K562 (cell line): ENCODE results near the gene MTHFS. TPM values are rescaled to one million over a fixed set of nuclear protein-coding genes. Genes with fewer than 3 reads are reported as not detected.

Experiments
- BRCA1 ChIP-seq, 2 experiments: fragments of 450-650 bp in 1 of 2; sonication (generic) in 1 of 2; formaldehyde crosslinking in 1 of 2; IDR thresholded peaks; 2 replicates each; pipeline versions ENCODE4 v1.5.0 to v1.6.1; 2017 to 2020; ENCODE audit warnings: mild to moderate bottlenecking in 1 of 2, missing genetic modification reagents in 1 of 2
- FOXJ3 ChIP-seq: sonication (generic); formaldehyde crosslinking; IDR thresholded peaks from 2 replicates; pipeline ENCODE4 v1.4.0; 2020; ENCODE audit warnings: mild to moderate bottlenecking, missing genetic modification reagents
- FOXM1 ChIP-seq, 2 experiments: fragments of 450-650 bp in 1 of 2; sonication (generic) in 1 of 2; formaldehyde crosslinking in 1 of 2; IDR thresholded peaks; 2 replicates each; pipeline versions ENCODE4 v1.6.1 to v1.9.0; 2017 to 2022; ENCODE audit warnings: low read depth in 2 of 2, mild to moderate bottlenecking in 2 of 2, missing genetic modification reagents in 1 of 2, moderate library complexity in 1 of 2
- HDAC8 ChIP-seq: fragments of 450-650 bp; IDR thresholded peaks from 2 replicates; pipeline ENCODE4 v1.6.1; 2016; ENCODE audit warnings: mild to moderate bottlenecking, missing genetic modification characterization, moderate library complexity, missing compliant biosample characterization
- HNRNPL ChIP-seq: fragments of 200-400 bp; formaldehyde crosslinking; IDR thresholded peaks from 2 replicates; pipeline ENCODE4 v1.6.1; 2017; ENCODE audit warnings: low read depth, mild to moderate bottlenecking, low read length
- NCOA1 ChIP-seq: fragments of 450-650 bp; IDR thresholded peaks from 2 replicates; pipeline ENCODE4 v1.6.1; 2016; ENCODE audit warnings: low read depth
- SMARCA4 ChIP-seq: fragments of 450-650 bp; IDR thresholded peaks from 2 replicates; pipeline ENCODE4 v1.6.1; 2016
- SRSF1 ChIP-seq: fragments of 200-400 bp; formaldehyde crosslinking; IDR thresholded peaks from 2 replicates; pipeline ENCODE4 v1.6.1; 2017; ENCODE audit warnings: mild to moderate bottlenecking, low read depth, low read length, moderate library complexity
- ZC3H8 ChIP-seq: fragments of 450-650 bp; IDR thresholded peaks from 2 replicates; pipeline ENCODE4 v1.6.1; 2017
- ZNF146 ChIP-seq: IDR thresholded peaks from one replicate; pipeline ENCODE4 v1.6.1; 2018; ENCODE audit warnings: missing compliant biosample characterization; ENCODE audit not compliant: unreplicated experiment
- polyA plus RNA-seq, 8 experiments: library from polyadenylated mRNA; depleted of rRNA in 4 of 8; stranded (reverse) in 5 of 8; unstranded in 3 of 8; fragments of >200 nt; fragmentation: Nextera tagmentation in 2 of 8; fragmentation: Illumina TruSeq in 1 of 8; extraction: Ambion mirVana in 2 of 8; extraction: Trizol in 1 of 8; gene quantifications; 2 replicates each; pipeline versions ENCODE4 v1.2.1 to v1.2.3, GENCODE V29; 2011 to 2014; ENCODE audit warnings: inconsistent platforms in 1 of 8, missing spikeins in 1 of 8
- total RNA-seq, 7 experiments: library from RNA; depleted of rRNA in 6 of 7; stranded (reverse); fragments of >200 nt in 6 of 7; fragmentation: Illumina TruSeq in 2 of 7; extraction: Trizol in 2 of 7; gene quantifications; 2 replicates each; pipeline versions ENCODE4 v1.2.1 to v1.2.3, GENCODE V29; 2011 to 2021; ENCODE audit warnings: low replicate concordance in 1 of 7
- TF ChIP-seq, protein P1 (sequence below): IDR thresholded peaks from 3 replicates; pipeline ENCODE4 v1.6.1; 2011; ENCODE audit warnings: borderline replicate concordance, mild to moderate bottlenecking, moderate library complexity; ENCODE audit not compliant: insufficient read length; ENCODE audit errors: extremely low read depth
- TF ChIP-seq, protein P2 (sequence below): IDR thresholded peaks from 2 replicates; pipeline ENCODE4 v1.6.1; 2011; ENCODE audit warnings: borderline replicate concordance, low read depth, mild to moderate bottlenecking, moderate library complexity, low read length; ENCODE audit not compliant: insufficient read depth, poor library complexity, severe bottlenecking
- TF ChIP-seq, protein P3 (sequence below): sonication (generic); formaldehyde crosslinking; IDR thresholded peaks from 2 replicates; pipeline ENCODE4 v1.8.1; 2023; ENCODE audit warnings: mild to moderate bottlenecking, missing genetic modification reagents, moderate library complexity
- TF ChIP-seq, protein P4 (sequence below), 2 experiments: fragments of 450-650 bp in 1 of 2; IDR thresholded peaks; 2 replicates each; pipeline ENCODE4 v1.6.1; 2011 to 2017; ENCODE audit warnings: low read depth in 2 of 2, antibody characterized with exemption in 1 of 2, borderline replicate concordance in 1 of 2, low read length in 1 of 2, mild to moderate bottlenecking in 1 of 2, mixed read lengths in 1 of 2; ENCODE audit not compliant: control insufficient read depth in 1 of 2
- TF ChIP-seq, protein P5 (sequence below): IDR thresholded peaks from 3 replicates; pipeline ENCODE4 v1.6.1; 2011; ENCODE audit warnings: borderline replicate concordance, mild to moderate bottlenecking; ENCODE audit not compliant: insufficient read length, insufficient read depth

Gene MTHFS
- total and polyA plus RNA-seq, 9 of the 15 experiments (the other 6 are each of a cell fraction or from before 2014, with no cell fraction given): 17.8 to 79.3 (median 41.7) TPM

DNA sequence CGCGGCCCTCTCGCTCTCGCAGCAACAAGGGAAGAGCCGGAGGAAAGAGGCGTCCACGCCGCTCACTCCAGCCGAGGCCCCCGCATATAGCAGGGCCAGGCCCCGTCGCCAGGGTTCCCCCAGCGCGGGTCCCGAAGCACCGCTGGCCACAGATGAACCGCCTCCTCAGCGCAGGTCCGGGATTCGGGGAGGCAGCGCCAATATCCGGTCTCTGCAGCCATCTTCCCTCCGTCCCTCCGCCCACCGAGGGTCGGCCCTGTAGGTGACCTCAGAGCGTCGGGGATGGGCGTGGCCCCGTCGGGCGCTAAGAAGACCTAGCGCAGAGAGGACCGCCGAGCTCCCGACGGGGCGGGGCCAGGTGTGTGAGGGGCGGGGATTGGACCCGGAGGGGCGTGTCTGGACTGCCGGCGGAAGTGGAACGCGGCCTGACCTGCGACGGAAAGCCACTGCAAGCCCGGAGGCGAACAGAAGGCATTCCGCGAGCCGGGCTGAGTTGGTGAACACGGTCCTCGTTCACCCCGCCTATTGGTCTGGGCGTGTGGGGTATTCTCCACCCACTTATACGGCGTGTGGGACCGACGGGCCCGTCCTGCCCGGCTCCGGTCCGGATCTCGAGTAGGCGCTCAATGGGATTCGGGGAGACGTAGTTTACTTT is 26.8 kb upstream of the MTHFS start (continued):
- TF ChIP-seq, protein P1, sequence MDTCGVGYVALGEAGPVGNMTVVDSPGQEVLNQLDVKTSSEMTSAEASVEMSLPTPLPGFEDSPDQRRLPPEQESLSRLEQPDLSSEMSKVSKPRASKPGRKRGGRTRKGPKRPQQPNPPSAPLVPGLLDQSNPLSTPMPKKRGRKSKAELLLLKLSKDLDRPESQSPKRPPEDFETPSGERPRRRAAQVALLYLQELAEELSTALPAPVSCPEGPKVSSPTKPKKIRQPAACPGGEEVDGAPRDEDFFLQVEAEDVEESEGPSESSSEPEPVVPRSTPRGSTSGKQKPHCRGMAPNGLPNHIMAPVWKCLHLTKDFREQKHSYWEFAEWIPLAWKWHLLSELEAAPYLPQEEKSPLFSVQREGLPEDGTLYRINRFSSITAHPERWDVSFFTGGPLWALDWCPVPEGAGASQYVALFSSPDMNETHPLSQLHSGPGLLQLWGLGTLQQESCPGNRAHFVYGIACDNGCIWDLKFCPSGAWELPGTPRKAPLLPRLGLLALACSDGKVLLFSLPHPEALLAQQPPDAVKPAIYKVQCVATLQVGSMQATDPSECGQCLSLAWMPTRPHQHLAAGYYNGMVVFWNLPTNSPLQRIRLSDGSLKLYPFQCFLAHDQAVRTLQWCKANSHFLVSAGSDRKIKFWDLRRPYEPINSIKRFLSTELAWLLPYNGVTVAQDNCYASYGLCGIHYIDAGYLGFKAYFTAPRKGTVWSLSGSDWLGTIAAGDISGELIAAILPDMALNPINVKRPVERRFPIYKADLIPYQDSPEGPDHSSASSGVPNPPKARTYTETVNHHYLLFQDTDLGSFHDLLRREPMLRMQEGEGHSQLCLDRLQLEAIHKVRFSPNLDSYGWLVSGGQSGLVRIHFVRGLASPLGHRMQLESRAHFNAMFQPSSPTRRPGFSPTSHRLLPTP: no peak
- TF ChIP-seq FOXM1 (IDR thresholded peaks at IDR 0.05; ENCODE audit: low read depth): no peak
- TF ChIP-seq FOXM1 (CRISPR knock-in tag; IDR thresholded peaks at IDR 0.05; ENCODE audit: low read depth): no peak
- no peak for TF ChIP-seq FOXJ3 (CRISPR knock-in tag)
- no peak for TF ChIP-seq HDAC8
- TF ChIP-seq SRSF1: no peak
- TF ChIP-seq, protein P2, sequence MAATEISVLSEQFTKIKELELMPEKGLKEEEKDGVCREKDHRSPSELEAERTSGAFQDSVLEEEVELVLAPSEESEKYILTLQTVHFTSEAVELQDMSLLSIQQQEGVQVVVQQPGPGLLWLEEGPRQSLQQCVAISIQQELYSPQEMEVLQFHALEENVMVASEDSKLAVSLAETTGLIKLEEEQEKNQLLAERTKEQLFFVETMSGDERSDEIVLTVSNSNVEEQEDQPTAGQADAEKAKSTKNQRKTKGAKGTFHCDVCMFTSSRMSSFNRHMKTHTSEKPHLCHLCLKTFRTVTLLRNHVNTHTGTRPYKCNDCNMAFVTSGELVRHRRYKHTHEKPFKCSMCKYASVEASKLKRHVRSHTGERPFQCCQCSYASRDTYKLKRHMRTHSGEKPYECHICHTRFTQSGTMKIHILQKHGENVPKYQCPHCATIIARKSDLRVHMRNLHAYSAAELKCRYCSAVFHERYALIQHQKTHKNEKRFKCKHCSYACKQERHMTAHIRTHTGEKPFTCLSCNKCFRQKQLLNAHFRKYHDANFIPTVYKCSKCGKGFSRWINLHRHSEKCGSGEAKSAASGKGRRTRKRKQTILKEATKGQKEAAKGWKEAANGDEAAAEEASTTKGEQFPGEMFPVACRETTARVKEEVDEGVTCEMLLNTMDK: no peak
- TF ChIP-seq ZC3H8: no peak
- peak; percentile 27; the same call in 1 of the 2 replicates for TF ChIP-seq NCOA1
- TF ChIP-seq, protein P3, sequence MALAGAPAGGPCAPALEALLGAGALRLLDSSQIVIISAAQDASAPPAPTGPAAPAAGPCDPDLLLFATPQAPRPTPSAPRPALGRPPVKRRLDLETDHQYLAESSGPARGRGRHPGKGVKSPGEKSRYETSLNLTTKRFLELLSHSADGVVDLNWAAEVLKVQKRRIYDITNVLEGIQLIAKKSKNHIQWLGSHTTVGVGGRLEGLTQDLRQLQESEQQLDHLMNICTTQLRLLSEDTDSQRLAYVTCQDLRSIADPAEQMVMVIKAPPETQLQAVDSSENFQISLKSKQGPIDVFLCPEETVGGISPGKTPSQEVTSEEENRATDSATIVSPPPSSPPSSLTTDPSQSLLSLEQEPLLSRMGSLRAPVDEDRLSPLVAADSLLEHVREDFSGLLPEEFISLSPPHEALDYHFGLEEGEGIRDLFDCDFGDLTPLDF (CRISPR knock-in tag): no peak
- TF ChIP-seq HNRNPL: no peak
- TF ChIP-seq ZNF146 (CRISPR knock-in tag): no peak
- TF ChIP-seq BRCA1 (IDR thresholded peaks at IDR 0.05): no peak
- no peak for TF ChIP-seq BRCA1 (CRISPR knock-in tag; IDR thresholded peaks at IDR 0.05)
- TF ChIP-seq, protein P4, sequence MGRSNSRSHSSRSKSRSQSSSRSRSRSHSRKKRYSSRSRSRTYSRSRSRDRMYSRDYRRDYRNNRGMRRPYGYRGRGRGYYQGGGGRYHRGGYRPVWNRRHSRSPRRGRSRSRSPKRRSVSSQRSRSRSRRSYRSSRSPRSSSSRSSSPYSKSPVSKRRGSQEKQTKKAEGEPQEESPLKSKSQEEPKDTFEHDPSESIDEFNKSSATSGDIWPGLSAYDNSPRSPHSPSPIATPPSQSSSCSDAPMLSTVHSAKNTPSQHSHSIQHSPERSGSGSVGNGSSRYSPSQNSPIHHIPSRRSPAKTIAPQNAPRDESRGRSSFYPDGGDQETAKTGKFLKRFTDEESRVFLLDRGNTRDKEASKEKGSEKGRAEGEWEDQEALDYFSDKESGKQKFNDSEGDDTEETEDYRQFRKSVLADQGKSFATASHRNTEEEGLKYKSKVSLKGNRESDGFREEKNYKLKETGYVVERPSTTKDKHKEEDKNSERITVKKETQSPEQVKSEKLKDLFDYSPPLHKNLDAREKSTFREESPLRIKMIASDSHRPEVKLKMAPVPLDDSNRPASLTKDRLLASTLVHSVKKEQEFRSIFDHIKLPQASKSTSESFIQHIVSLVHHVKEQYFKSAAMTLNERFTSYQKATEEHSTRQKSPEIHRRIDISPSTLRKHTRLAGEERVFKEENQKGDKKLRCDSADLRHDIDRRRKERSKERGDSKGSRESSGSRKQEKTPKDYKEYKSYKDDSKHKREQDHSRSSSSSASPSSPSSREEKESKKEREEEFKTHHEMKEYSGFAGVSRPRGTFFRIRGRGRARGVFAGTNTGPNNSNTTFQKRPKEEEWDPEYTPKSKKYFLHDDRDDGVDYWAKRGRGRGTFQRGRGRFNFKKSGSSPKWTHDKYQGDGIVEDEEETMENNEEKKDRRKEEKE (IDR thresholded peaks at IDR 0.05; ENCODE audit: borderline replicate concordance in 1 of 2, control insufficient read depth in 1 of 2, low read depth in 2 of 2, low read length in 1 of 2): no peak
- TF ChIP-seq SMARCA4: no peak
- TF ChIP-seq, protein P5, sequence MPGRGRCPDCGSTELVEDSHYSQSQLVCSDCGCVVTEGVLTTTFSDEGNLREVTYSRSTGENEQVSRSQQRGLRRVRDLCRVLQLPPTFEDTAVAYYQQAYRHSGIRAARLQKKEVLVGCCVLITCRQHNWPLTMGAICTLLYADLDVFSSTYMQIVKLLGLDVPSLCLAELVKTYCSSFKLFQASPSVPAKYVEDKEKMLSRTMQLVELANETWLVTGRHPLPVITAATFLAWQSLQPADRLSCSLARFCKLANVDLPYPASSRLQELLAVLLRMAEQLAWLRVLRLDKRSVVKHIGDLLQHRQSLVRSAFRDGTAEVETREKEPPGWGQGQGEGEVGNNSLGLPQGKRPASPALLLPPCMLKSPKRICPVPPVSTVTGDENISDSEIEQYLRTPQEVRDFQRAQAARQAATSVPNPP: no peak
